ENCODE measurements around the gene EXO1. TPM values are rescaled to one million over a fixed set of nuclear protein-coding genes. Genes with fewer than 3 reads are reported as not detected.

EXO1 gene
- total RNA-seq, 1 experiment from 2014 or later: 32.9 TPM

- H4K20me1 ChIP-seq (ENCODE audit: insufficient read depth): no peaks in the 10 kb centered on the region
- no peak overlapping the region for H3K4me3 ChIP-seq (replicated peaks in 1 of 2; ENCODE audit: low read depth in 1 of 2, low read length in 2 of 2)
- no peaks in the 10 kb centered on the region for H3K36me3 ChIP-seq (ENCODE audit: control insufficient read depth in 1 of 2, insufficient read depth in 2 of 2, low read length in 2 of 2)
- ChIA-PET RAD21 (ENCODE audit: low non-redundant PET in 1 of 2, low total read pairs in 2 of 2, uncharacterized antibody in 2 of 2, unreplicated experiment in 2 of 2) (no interaction called here), POLR2A (no interaction called here), CTCF (interaction anchor here (1.5 kb wide), 1 partner anchor 190 kb away, joined by 3 read pairs; no protein-coding TSS in a partner anchor)
- intact Hi-C loops (cut with micrococcal nuclease): no loop called here
- H3K9me2 ChIP-seq (ENCODE audit: insufficient read depth): no peaks in the 10 kb centered on the region
- TF ChIP-seq EGR1 (IDR thresholded peaks at IDR 0.05; ENCODE audit: low read depth): no peak
- no peak for TF ChIP-seq TCF7L2 (IDR thresholded peaks at IDR 0.05; ENCODE audit: borderline replicate concordance, extremely low read depth, insufficient read depth, insufficient read length)
- no peak for TF ChIP-seq ELF1 (IDR thresholded peaks at IDR 0.05; ENCODE audit: borderline replicate concordance, low read depth)
- no peak for TF ChIP-seq YY1 (IDR thresholded peaks at IDR 0.05; ENCODE audit: extremely low read depth, insufficient replicate concordance, low read depth, low read length)
- TF ChIP-seq, protein P1, sequence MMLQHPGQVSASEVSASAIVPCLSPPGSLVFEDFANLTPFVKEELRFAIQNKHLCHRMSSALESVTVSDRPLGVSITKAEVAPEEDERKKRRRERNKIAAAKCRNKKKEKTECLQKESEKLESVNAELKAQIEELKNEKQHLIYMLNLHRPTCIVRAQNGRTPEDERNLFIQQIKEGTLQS (IDR thresholded peaks at IDR 0.05): no peak
- no peak for TF ChIP-seq CBX3 (IDR thresholded peaks at IDR 0.05; ENCODE audit: low read depth)
- TF ChIP-seq REST (IDR thresholded peaks at IDR 0.05; ENCODE audit: low read depth): no peak
- no peak for TF ChIP-seq ZNF274 (IDR thresholded peaks at IDR 0.05; ENCODE audit: low read depth, low read length)
- TF ChIP-seq SRF (IDR thresholded peaks at IDR 0.05; ENCODE audit: low read depth): no peak
- TF ChIP-seq ZFX (IDR thresholded peaks at IDR 0.05): no peak
- no peak for TF ChIP-seq POLR2A (IDR thresholded peaks at IDR 0.05; ENCODE audit: borderline replicate concordance, extremely low read depth, insufficient read depth, insufficient read length)
- no peak for TF ChIP-seq ZBTB33 (IDR thresholded peaks at IDR 0.05; ENCODE audit: extremely low read depth, insufficient replicate concordance, low read length)
- TF ChIP-seq SIN3A (IDR thresholded peaks at IDR 0.05; ENCODE audit: low read depth): no peak
- TF ChIP-seq SP1 (IDR thresholded peaks at IDR 0.05; ENCODE audit: low read depth): no peak
- no peak for TF ChIP-seq JUND (IDR thresholded peaks at IDR 0.05)
- TF ChIP-seq CEBPB (IDR thresholded peaks at IDR 0.05; ENCODE audit: low read depth): no peak
- no peak for TF ChIP-seq CTCF (IDR thresholded peaks at IDR 0.05 in 2 of 3, conservative IDR thresholded peaks at IDR 0.05 in 1 of 3; ENCODE audit: borderline replicate concordance in 1 of 3, insufficient read depth in 1 of 3, low read depth in 2 of 3, low read length in 2 of 3)
- TF ChIP-seq FOSL1 (IDR thresholded peaks at IDR 0.05; ENCODE audit: low read depth): no peak
- TF ChIP-seq EZH2 (IDR thresholded peaks at IDR 0.05): no peak
- TF ChIP-seq POLR2AphosphoS5 (IDR thresholded peaks at IDR 0.05; ENCODE audit: low read depth, low read length): no peak
- no peak for ATAC-seq
- DNase-seq (ENCODE audit: low read depth, low spot score): no peak
- no peaks in the 10 kb centered on the region for H3K9me3 ChIP-seq (ENCODE audit: control insufficient read depth in 1 of 2, insufficient read depth in 1 of 2, low read depth in 1 of 2, low read length in 2 of 2)
- no peak overlapping the region for H3K4me2 ChIP-seq (ENCODE audit: low read length)
- no peak overlapping the region for H3K9ac ChIP-seq (ENCODE audit: low read length)
- H3K27ac ChIP-seq (ENCODE audit: low read depth, low read length): no peak overlapping the region
- no TSS peak for BruUV-seq (replicated peaks)
- no peaks in the 10 kb centered on the region for H3K79me2 ChIP-seq (ENCODE audit: insufficient read depth, low read length)
- H3K27me3 ChIP-seq (ENCODE audit: insufficient read depth, low read length): no peaks in the 10 kb centered on the region
- no peak overlapping the region for H2AFZ ChIP-seq (ENCODE audit: low read depth, low read length, poor library complexity, severe bottlenecking)
- H3K4me1 ChIP-seq (ENCODE audit: control insufficient read depth in 1 of 2, insufficient read depth in 2 of 2, low read length in 2 of 2): no peaks in the 10 kb centered on the region
These were observed 47.4 kb upstream of the EXO1 start for GRCh38 chr1:241800640-241801039.

All from HCT116 (cell line).